Lower lobe of right lung (tissue), 2 donors: ENCODE results near the gene LRRC63. TPM values are rescaled to one million over a fixed set of nuclear protein-coding genes. Genes with fewer than 3 reads are reported as not detected.
A peak's percentile ranks its signal among the peaks of the same experiment; 100 is the strongest.

Source experiments
- ATAC-seq, 2 donors: fragments of 200-7000 bp; cut with Tn5 transposase; one replicate each; pipeline ENCODE4 v1.9.1; 2020 to 2022; ENCODE audit warnings: mild to moderate bottlenecking in 2 of 2, moderate library complexity in 2 of 2
- DNase-seq: peaks from one replicate; pipeline ENCODE4 v3.0.0-alpha.2; 2020
- H3K27ac ChIP-seq: fragments of 200-600 bp; one replicate; pipeline ENCODE4 v1.8.0; 2022
- H3K27me3 ChIP-seq: fragments of 200-600 bp; one replicate; pipeline ENCODE4 v1.8.0; 2022; ENCODE audit warnings: low read depth
- H3K36me3 ChIP-seq: fragments of 200-600 bp; one replicate; pipeline ENCODE4 v1.8.0; 2022; ENCODE audit warnings: mild to moderate bottlenecking
- H3K4me1 ChIP-seq: fragments of 200-600 bp; one replicate; pipeline ENCODE4 v1.8.0; 2022
- H3K4me3 ChIP-seq: fragments of 200-600 bp; one replicate; pipeline ENCODE4 v1.8.0; 2022; ENCODE audit warnings: mild to moderate bottlenecking
- H3K9me3 ChIP-seq: fragments of 200-600 bp; one replicate; pipeline ENCODE4 v1.8.0; 2022
- CTCF ChIP-seq: fragments of 200-600 bp; IDR thresholded peaks from one replicate; pipeline ENCODE4 v1.8.0; 2022; ENCODE audit warnings: antibody characterized with exemption, mild to moderate bottlenecking
- intact Hi-C: fragments of 100-400 bp; cut with DNase I; formaldehyde crosslinking; loops from one replicate; pipeline ENCODE4 v1.11.0; 2022
- total RNA-seq: library from RNA; stranded (reverse); fragmentation: NEBNext Ultra II Directional; extraction: Animal tissue kit (Norgen Biotek cat#: 25700); gene quantifications from one replicate; pipeline ENCODE4 v1.2.1, GENCODE V29; 2021
- donor health status: DM: no; HTN: yes; CAD: no; lungs with severe emphysema.

LRRC63 gene
- total RNA-seq, 1 donor from 2014 or later, result 1.7 TPM

- peak overlapping the region; percentile 72 for H3K27ac ChIP-seq
- DNase-seq, result no peak
- H3K36me3 ChIP-seq, result no peaks in the 10 kb centered on the region
- H3K4me1 ChIP-seq, result peaks cover 35% of the 10 kb centered on the region
- H3K4me3 ChIP-seq, result peak overlapping the region; percentile 49
- no peaks in the 10 kb centered on the region for H3K9me3 ChIP-seq
- TF ChIP-seq CTCF, result no peak
- no peaks in the 10 kb centered on the region for H3K27me3 ChIP-seq
- intact Hi-C loops, result no loop called here
- ATAC-seq, result peak; percentile 73 to 76
Measured at GRCh38 chr13:46176756-46177155, 35.0 kb upstream of the LRRC63 start.

- H3K4me3 ChIP-seq, result peak overlapping the region; percentile 49
- H3K4me1 ChIP-seq, result peaks cover 34% of the 10 kb centered on the region
- intact Hi-C loops, result no loop called here
- H3K27me3 ChIP-seq, result no peaks in the 10 kb centered on the region
- H3K36me3 ChIP-seq, result no peaks in the 10 kb centered on the region
- DNase-seq (no peak), ATAC-seq (peak in 1 of 2 donors; percentile 9)
- TF ChIP-seq CTCF, result no peak
- H3K27ac ChIP-seq, result no peak overlapping the region
- no peaks in the 10 kb centered on the region for H3K9me3 ChIP-seq
Measured at GRCh38 chr13:46178143-46178542, 33.6 kb upstream of the LRRC63 start.

- no peak for TF ChIP-seq CTCF
Measured at GRCh38 chr13:46178821-46179220, 32.9 kb upstream of the LRRC63 start.

GRCh38 chr13:46179491-46179908 is 32.2 kb upstream of the LRRC63 start:
- ATAC-seq (no peak), DNase-seq (peak; percentile 75)
- TF ChIP-seq CTCF, result no peak
- peak overlapping the region; percentile 75 for H3K27ac ChIP-seq
- intact Hi-C loops, result no loop called here
- H3K27me3 ChIP-seq, result no peaks in the 10 kb centered on the region
- H3K36me3 ChIP-seq, result no peaks in the 10 kb centered on the region
- no peaks in the 10 kb centered on the region for H3K9me3 ChIP-seq
- H3K4me1 ChIP-seq, result peaks cover 35% of the 10 kb centered on the region
- peak overlapping the region; percentile 49 for H3K4me3 ChIP-seq

More at GRCh38 chr13:46178821-46179220, 32.9 kb upstream of the LRRC63 start:
- Histone ChIP-seq H3K27ac (no peak overlapping the region), H3K27me3 (no peaks in the 10 kb centered on the region), H3K4me1 (peaks cover 35% of the 10 kb centered on the region), H3K4me3 (peak overlapping the region; percentile 49), H3K36me3 (no peaks in the 10 kb centered on the region), H3K9me3 (no peaks in the 10 kb centered on the region)
- intact Hi-C loops, result no loop called here
- ATAC-seq (no peak), DNase-seq (no peak)

GRCh38 chr13:46179969-46180763 is 31.6 kb upstream of the LRRC63 start:
- H3K27me3 ChIP-seq, result no peaks in the 10 kb centered on the region
- H3K36me3 ChIP-seq, result no peaks in the 10 kb centered on the region
- no peak for TF ChIP-seq CTCF
- DNase-seq (no peak), ATAC-seq (no peak)
- peak overlapping the region; percentile 75 for H3K27ac ChIP-seq
- intact Hi-C loops, result no loop called here
- H3K9me3 ChIP-seq, result no peaks in the 10 kb centered on the region
- H3K4me3 ChIP-seq, result peak overlapping the region; percentile 49
- H3K4me1 ChIP-seq, result peaks cover 35% of the 10 kb centered on the region
